GM12878 (cell line): Measurements from ENCODE around the gene TM6SF1. TPM values are rescaled to one million over a fixed set of nuclear protein-coding genes. Genes with fewer than 3 reads are reported as not detected.

Source experiments
- ATAC-seq: fragments of 200-7000 bp; cut with Tn5 transposase; 3 replicates; pipeline ENCODE4 v1.9.1; 2020; ENCODE audit warnings: mild to moderate bottlenecking, moderate library complexity
- BruUV-seq: library from RNA; stranded (reverse); fragments of 400-500 nt; replicated peaks from 2 replicates; lab custom pipeline; 2021; lab: Mats Ljungman, UMichigan
- CTCF ChIA-PET: fragments of 300-600 bp; sonication (Branson Sonifier 250); formaldehyde crosslinking; extraction: SDS; loops from one replicate; lab custom pipeline; 2021; ENCODE audit warnings: inconsistent platforms; lab: Yijun Ruan, JAX
- POLR2A ChIA-PET: fragments of 350-600 bp; formaldehyde crosslinking; extraction: SDS; loops from one replicate; lab custom pipeline; 2021; ENCODE audit warnings: inconsistent platforms; lab: Charles Lee
- RAD21 ChIA-PET: fragments of 300-600 bp; sonication (Branson Sonifier 250); formaldehyde crosslinking; loops from one replicate; lab custom pipeline; 2023; ENCODE audit warnings: antibody characterized with exemption; ENCODE audit not compliant: unreplicated experiment; lab: Charles Lee
- SMC1A ChIA-PET: fragments of 300-600 bp; sonication (Branson Sonifier 250); formaldehyde crosslinking; loops from one replicate; lab custom pipeline; 2023; ENCODE audit not compliant: unreplicated experiment, uncharacterized antibody; lab: Charles Lee
- DNase-seq: peaks from one replicate; pipeline ENCODE4 v3.0.0-alpha.2; 2011; ENCODE audit warnings: low read depth, low spot score
- FAIRE-seq: peaks from 3 replicates; lab custom pipeline; 2011; peaks lifted over from hg19 to GRCh38; lab: Jason Lieb, UNC
- H2AFZ ChIP-seq: 2 replicates; pipeline ENCODE4 v1.6.0; 2011; ENCODE audit warnings: low read depth, low read length, control low read depth; ENCODE audit not compliant: control insufficient read depth
- H3K27ac ChIP-seq: 2 replicates; pipeline ENCODE4 v1.5.1; 2011; ENCODE audit warnings: control low read depth; ENCODE audit not compliant: control insufficient read depth, insufficient read depth
- H3K27me3 ChIP-seq, 2 experiments: replicated peaks in 1 of 2; 2 replicates each; pipeline versions ENCODE4 v1.6.0 to v1.6.1; 2011; ENCODE audit warnings: low read length in 1 of 2; ENCODE audit not compliant: control insufficient read depth in 2 of 2, insufficient read depth in 2 of 2
- H3K36me3 ChIP-seq, 2 experiments: 2 replicates each; pipeline ENCODE4 v1.5.1; 2011; ENCODE audit warnings: low read length in 1 of 2; ENCODE audit not compliant: control insufficient read depth in 2 of 2, insufficient read depth in 2 of 2
- H3K4me1 ChIP-seq: 2 replicates; pipeline ENCODE4 v1.6.1; 2011; ENCODE audit warnings: mild to moderate bottlenecking, low read length, moderate library complexity, mixed read lengths; ENCODE audit not compliant: control insufficient read depth, insufficient read depth
- H3K4me2 ChIP-seq: 2 replicates; pipeline ENCODE4 v1.6.0; 2011; ENCODE audit warnings: control low read depth; ENCODE audit not compliant: control insufficient read depth, insufficient read depth
- H3K4me3 ChIP-seq: fragments of 200-600 bp; sonication (generic); 2 replicates; pipeline ENCODE4 v1.5.1; 2016
- H3K79me2 ChIP-seq: 2 replicates; pipeline ENCODE4 v1.6.0; 2011; ENCODE audit warnings: low read length; ENCODE audit not compliant: control insufficient read depth, insufficient read depth
- H3K9ac ChIP-seq: 2 replicates; pipeline ENCODE4 v1.8.0; 2011; ENCODE audit warnings: low read length, control low read depth, mixed read lengths; ENCODE audit not compliant: control insufficient read depth, insufficient read depth
- H3K9me3 ChIP-seq: replicated peaks from 3 replicates; pipeline ENCODE4 v1.5.1; 2011; ENCODE audit warnings: mild to moderate bottlenecking, low read length; ENCODE audit not compliant: control insufficient read depth, insufficient read depth
- H4K20me1 ChIP-seq: 2 replicates; pipeline ENCODE4 v1.6.0; 2011; ENCODE audit not compliant: control insufficient read depth, insufficient read depth
- HDAC6 ChIP-seq: fragments of 200-600 bp; sonication (generic); IDR thresholded peaks from one replicate; pipeline ENCODE4 v1.8.0; 2017; ENCODE audit warnings: antibody characterized with exemption; ENCODE audit not compliant: unreplicated experiment
- HDGF ChIP-seq: fragments of 450-650 bp; IDR thresholded peaks from 2 replicates; pipeline ENCODE4 v1.6.1; 2016; ENCODE audit warnings: antibody characterized with exemption
- IKZF2 ChIP-seq, 2 experiments: fragments of 450-650 bp; IDR thresholded peaks; 2 replicates each; pipeline ENCODE4 v1.6.1; 2017; ENCODE audit warnings: mild to moderate bottlenecking in 2 of 2, moderate library complexity in 2 of 2
- MLLT1 ChIP-seq: fragments of 450-650 bp; IDR thresholded peaks from 2 replicates; pipeline ENCODE4 v1.6.1; 2016; ENCODE audit warnings: mild to moderate bottlenecking
- SUPT20H ChIP-seq: IDR thresholded peaks from 2 replicates; pipeline ENCODE4 v1.6.1; 2011; ENCODE audit warnings: low read depth, mild to moderate bottlenecking, low read length, moderate library complexity, borderline replicate concordance; ENCODE audit not compliant: control insufficient read depth
- WGBS: methylation state at CpG from one replicate; pipeline ENCODE4 v1.1.6; 2016; ENCODE audit warnings: low lambda C conversion rate; ENCODE audit not compliant: insufficient replicate concordance, insufficient coverage; ENCODE audit errors: missing lambda C conversion rate; 5-methylcytosine and 5-hydroxymethylcytosine counted together
- in situ Hi-C: fragments of 300-500 bp; cut with MboI; formaldehyde crosslinking; loops from 9 replicates; pipeline ENCODE4 v1.14.3; 2018; ENCODE audit warnings: mixed read lengths
- intact Hi-C: fragments of 100-400 bp; cut with micrococcal nuclease; formaldehyde crosslinking; loops from one replicate; pipeline ENCODE4 v1.14.2; 2022; ENCODE audit not compliant: unreplicated experiment
- polyA plus RNA-seq, 11 experiments: library from polyadenylated mRNA; depleted of rRNA in 4 of 11; unstranded in 6 of 11; stranded (reverse) in 5 of 11; fragments of >200 nt; fragmentation: Nextera tagmentation in 4 of 11; fragmentation: Illumina TruSeq in 1 of 11; extraction: Ambion mirVana in 4 of 11; extraction: Trizol in 1 of 11; gene quantifications; 1 replicate in 1 of 11; 2 replicates in 10 of 11; pipeline versions ENCODE4 v1.2.1 to v1.2.3, GENCODE V29; 2011 to 2016; ENCODE audit warnings: inconsistent platforms in 2 of 11, missing spikeins in 2 of 11, low read depth in 1 of 11
- total RNA-seq, 4 experiments: library from RNA; depleted of rRNA in 3 of 4; stranded (reverse); fragments of >200 nt in 3 of 4; fragmentation: Illumina TruSeq in 1 of 4; extraction: Trizol in 1 of 4; gene quantifications; 2 replicates each; pipeline versions ENCODE4 v1.2.1 to v1.2.3, GENCODE V29; 2013 to 2021
- TF ChIP-seq, protein P1 (sequence below): IDR thresholded peaks from 2 replicates; pipeline ENCODE4 v1.6.1; 2011; ENCODE audit warnings: borderline replicate concordance, low read depth, mild to moderate bottlenecking, moderate library complexity, mixed read lengths, low read length; ENCODE audit not compliant: insufficient read depth; ENCODE audit errors: extremely low read length

TM6SF1 gene
- total and polyA plus RNA-seq, 10 of the 15 experiments (the other 5 are each of a cell fraction or from before 2014, with no cell fraction given), result 0.56 to 2.7 (median 1.2) TPM

GRCh38 chr15:83067638-83067962, 39.8 kb upstream of the TM6SF1 start:
- no TSS peak for BruUV-seq
- Histone ChIP-seq H4K20me1 (peaks cover 4% of the 10 kb centered on the region; the same call in 1 of the 2 replicates), H2AFZ (peak overlapping the region; percentile 88), H3K4me1 (peaks cover 16% of the 10 kb centered on the region), H3K4me3 (peak overlapping the region; percentile 96), H3K27ac (peak overlapping the region; percentile 93), H3K79me2 (peaks cover 49% of the 10 kb centered on the region), H3K9ac (peak overlapping the region; percentile 94), H3K36me3 (no peaks in the 10 kb centered on the region), H3K9me3 (no peaks in the 10 kb centered on the region; the same call in 2 of the 3 replicates), H3K27me3 (no peaks in the 10 kb centered on the region), H3K4me2 (peak overlapping the region; percentile 96)
- in situ Hi-C loops (no loop called here), intact Hi-C loops (loop anchor here (2.0 to 5.0 kb wide), 3 partner anchors 55 to 525 kb away; partner anchors contain the start of genes C15orf40 and RPS17)
- WGBS, result 41% methylated on average over 12 of the region's 12 CpGs
- ChIA-PET RAD21 (interaction anchor here (0.8 to 1.4 kb wide), 3 partner anchors 26 to 137 kb away, joined by 3 read pairs; no protein-coding TSS in a partner anchor), POLR2A (interaction anchor here (1.0 to 1.8 kb wide), 3 partner anchors 10 to 138 kb away, joined by 3 to 8 read pairs (median 4); no protein-coding TSS in a partner anchor), SMC1A (no interaction called here), CTCF (interaction anchor here (1.4 to 2.0 kb wide), 2 partner anchors 10 to 56 kb away, joined by 3 to 9 read pairs; partner anchors contain the start of gene C15orf40)
- DNase-seq, result no peak
- FAIRE-seq, result no peak
- TF ChIP-seq SUPT20H, result no peak
- 0 out of 2 replicates have a peak, but pooled peaks have one; percentile 32 for TF ChIP-seq HDGF
- peak in 1 of 2 experiments; percentile 46; a peak in 2 of 4 replicates for TF ChIP-seq IKZF2 (IDR thresholded peaks at IDR 0.05)
- no peak for TF ChIP-seq HDAC6
- TF ChIP-seq MLLT1, result peak; percentile 57; the same call in 1 of the 2 replicates
- TF ChIP-seq, protein P1, sequence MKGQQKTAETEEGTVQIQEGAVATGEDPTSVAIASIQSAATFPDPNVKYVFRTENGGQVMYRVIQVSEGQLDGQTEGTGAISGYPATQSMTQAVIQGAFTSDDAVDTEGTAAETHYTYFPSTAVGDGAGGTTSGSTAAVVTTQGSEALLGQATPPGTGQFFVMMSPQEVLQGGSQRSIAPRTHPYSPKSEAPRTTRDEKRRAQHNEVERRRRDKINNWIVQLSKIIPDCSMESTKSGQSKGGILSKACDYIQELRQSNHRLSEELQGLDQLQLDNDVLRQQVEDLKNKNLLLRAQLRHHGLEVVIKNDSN, result peak; percentile 2
- no peak for ATAC-seq
